ENCODE results near the gene PTTG1IP.
"Not testable (repeated sequence)": the region's sequence is repeated elsewhere in the genome, so short reads cannot be mapped to it uniquely, and the experiment has no call there.

The PTTG1IP gene

GRCh38 chr21:44884097-44884496 lies 10.6 kb upstream of the PTTG1IP start:
- DNase-seq (ENCODE audit: extremely low spot score) = no peak
- CTCF ChIA-PET = interaction anchor here (1.4 to 4.5 kb wide), 5 partner anchors 11 to 382 kb away, joined by 3 to 46 read pairs (median 5); partner anchors contain the start of gene UBE2G2
- POLR2A ChIA-PET = interaction anchor here (0.6 kb wide), 1 partner anchor 44 kb away, joined by 6 read pairs; no protein-coding TSS in a partner anchor
- no peak for TF ChIP-seq CTCF (IDR thresholded peaks at IDR 0.05; ENCODE audit: control extremely low read depth, extremely low read depth, low read depth, missing control alignments)

DNA sequence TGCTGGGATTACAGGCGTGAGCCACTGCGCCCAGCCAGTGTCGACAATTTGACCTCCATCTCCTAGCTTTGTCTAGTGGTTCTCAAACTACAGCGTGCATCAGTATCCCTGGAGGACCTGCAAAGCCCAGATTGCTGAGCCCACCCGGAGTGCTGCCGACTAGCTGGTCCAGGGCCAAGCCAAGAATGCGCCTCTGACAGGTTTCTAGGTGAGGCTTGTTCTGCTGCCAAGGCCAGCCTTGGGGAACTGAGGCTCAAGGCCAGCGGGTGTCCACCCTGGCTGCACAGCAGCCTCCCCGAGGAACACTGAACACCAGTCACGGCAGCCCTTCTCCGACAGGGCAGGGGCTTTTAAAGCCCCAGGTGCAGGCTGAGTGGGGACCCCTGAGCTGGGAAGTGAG lies 9.8 kb upstream of the PTTG1IP start:
- ChIA-PET POLR2A (no interaction called here), CTCF (interaction anchor here (0.6 to 4.5 kb wide), 8 partner anchors 11 to 255 kb away, joined by 3 to 46 read pairs (median 4); partner anchors contain the start of genes SLX9 and UBE2G2)
- DNase-seq (ENCODE audit: extremely low spot score) = no peak
- no peak for TF ChIP-seq CTCF (IDR thresholded peaks at IDR 0.05; ENCODE audit: control extremely low read depth, extremely low read depth, low read depth, missing control alignments)

DNA sequence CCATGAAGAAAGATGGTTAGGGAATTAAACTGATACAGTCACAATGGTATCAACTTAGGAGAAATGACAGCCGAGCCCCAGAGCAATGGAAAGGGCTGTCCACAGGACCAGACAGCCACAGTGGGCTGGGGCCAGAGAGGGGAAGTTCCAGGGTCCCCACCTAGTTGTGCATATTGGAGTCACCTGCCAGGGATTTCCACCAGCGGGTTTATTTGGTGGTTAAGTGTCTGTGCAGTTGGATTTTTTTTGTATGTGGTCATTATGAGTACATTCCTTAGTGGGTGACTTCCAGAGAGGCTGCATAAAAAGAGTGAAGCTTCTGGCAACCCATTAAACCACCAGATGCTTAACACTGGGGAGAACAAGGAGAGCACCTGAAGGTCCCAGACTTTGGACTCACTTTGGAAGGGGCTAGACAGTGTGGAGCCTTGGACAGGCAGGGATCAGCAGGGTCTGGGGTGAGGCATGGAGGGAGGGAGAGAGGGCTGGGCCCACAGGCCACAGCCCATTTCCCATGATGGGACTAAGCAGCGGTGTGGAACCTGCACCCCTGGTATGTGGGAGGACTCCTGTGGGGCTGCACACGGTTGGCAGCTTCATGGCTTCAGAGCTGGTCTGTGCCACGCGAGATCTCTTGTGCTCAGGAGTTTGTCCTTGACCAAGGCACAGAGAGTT lies 7.8 kb upstream of the PTTG1IP start:
- TF ChIP-seq CTCF (IDR thresholded peaks at IDR 0.05; ENCODE audit: control extremely low read depth, extremely low read depth, low read depth, missing control alignments) = no peak
- no peak for DNase-seq (ENCODE audit: extremely low spot score)
- POLR2A ChIA-PET = no interaction called here
- CTCF ChIA-PET = interaction anchor here (1.0 to 4.5 kb wide), 4 partner anchors 13 to 80 kb away, joined by 3 to 46 read pairs (median 12); partner anchors contain the start of gene UBE2G2

DNA sequence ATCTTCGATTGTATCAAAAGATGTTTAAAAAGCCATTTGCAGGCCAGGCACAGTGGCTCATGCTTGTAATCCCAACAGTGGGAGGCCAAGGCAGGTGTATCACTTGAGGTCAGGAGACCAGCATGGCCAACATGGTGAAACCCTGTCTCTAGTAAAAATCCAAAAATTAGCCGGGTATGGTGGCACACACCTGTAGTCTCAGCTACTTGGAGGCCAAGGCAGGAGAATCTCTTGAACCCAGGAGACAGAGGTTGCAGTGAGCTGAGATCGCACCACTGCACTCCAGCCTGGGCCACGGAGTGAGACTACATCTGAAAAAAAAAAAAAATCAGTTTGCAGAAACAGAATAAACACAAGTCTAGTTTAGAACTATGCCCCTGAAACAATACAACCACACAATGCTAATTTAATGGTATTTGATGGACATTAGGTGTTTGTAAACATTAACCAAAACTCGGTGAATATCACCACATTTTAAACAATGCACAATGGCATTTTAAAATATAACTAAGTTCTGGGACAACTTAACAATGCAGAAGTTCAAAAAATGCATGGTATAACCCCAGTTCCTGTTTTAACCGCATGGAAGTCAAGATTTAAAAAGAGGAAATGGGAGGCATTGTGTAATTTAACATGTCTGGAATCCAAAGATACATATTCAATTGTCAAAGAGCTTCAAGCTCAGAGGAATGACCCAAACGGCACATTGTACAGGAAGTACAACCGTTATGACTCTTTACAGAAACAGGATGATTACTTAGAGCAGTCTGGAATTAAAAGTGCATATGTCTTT lies 7.1 kb upstream of the PTTG1IP start:
- ChIA-PET POLR2A (no interaction called here), CTCF (interaction anchor here (1.0 to 4.5 kb wide), 5 partner anchors 13 to 80 kb away, joined by 3 to 46 read pairs (median 15); partner anchors contain the start of gene UBE2G2)
- no peak for DNase-seq (ENCODE audit: extremely low spot score)
- no peak for TF ChIP-seq CTCF (IDR thresholded peaks at IDR 0.05; ENCODE audit: control extremely low read depth, extremely low read depth, low read depth, missing control alignments)

GRCh38 chr21:44879238-44879637 lies 5.7 kb upstream of the PTTG1IP start:
- CTCF ChIA-PET = interaction anchor here (3.2 kb wide), 1 partner anchor 14 kb away, joined by 15 read pairs; no protein-coding TSS in a partner anchor
- DNase-seq (ENCODE audit: extremely low spot score); POLR2A ChIA-PET: not testable (repeated sequence)

- no peak for DNase-seq (ENCODE audit: extremely low spot score)
- CTCF ChIA-PET = interaction anchor here (0.7 to 3.2 kb wide), 3 partner anchors 15 to 42 kb away, joined by 3 to 15 read pairs (median 3); partner anchors contain the start of gene ITGB2
- POLR2A ChIA-PET = no interaction called here
These were observed 4.8 kb upstream of the PTTG1IP start for GRCh38 chr21:44878053-44878982.

More at GRCh38 chr21:44878053-44878982, 4.8 kb upstream of the PTTG1IP start:
- no peak for TF ChIP-seq CTCF (IDR thresholded peaks at IDR 0.05; ENCODE audit: control extremely low read depth, extremely low read depth, low read depth, missing control alignments)
